Spleen (tissue), 11 donors: ENCODE measurements around the gene TRIO. TPM values are rescaled to one million over a fixed set of nuclear protein-coding genes. Genes with fewer than 3 reads are reported as not detected.

Source experiments
- DNase-seq: peaks from one replicate; pipeline ENCODE4 v3.0.0-alpha.2; 2020
- H3K27ac ChIP-seq, 8 donors: fragments of 200-600 bp; sonication (generic) in 7 of 8; 1 replicate in 4 of 8; 2 replicates in 4 of 8; pipeline versions ENCODE4 v1.5.0 to v1.8.0; 2016 to 2021; ENCODE audit warnings: inconsistent platforms in 4 of 8, mild to moderate bottlenecking in 4 of 8, moderate library complexity in 1 of 8
- H3K27me3 ChIP-seq, 7 donors: fragments of 200-600 bp; sonication (generic) in 6 of 7; replicated peaks in 1 of 7; 1 replicate in 4 of 7; 2 replicates in 3 of 7; pipeline versions ENCODE4 v1.5.0 to v1.8.0; 2016 to 2021; ENCODE audit warnings: inconsistent platforms in 3 of 7, mild to moderate bottlenecking in 1 of 7
- H3K36me3 ChIP-seq, 6 donors: fragments of 200-600 bp; sonication (generic) in 5 of 6; 1 replicate in 4 of 6; 2 replicates in 2 of 6; pipeline versions ENCODE4 v1.5.0 to v1.8.0; 2016 to 2021; ENCODE audit warnings: inconsistent platforms in 2 of 6
- H3K4me1 ChIP-seq, 6 donors: fragments of 200-600 bp; sonication (generic) in 5 of 6; 1 replicate in 3 of 6; 2 replicates in 3 of 6; pipeline versions ENCODE4 v1.5.0 to v1.8.0; 2016 to 2021; ENCODE audit warnings: inconsistent platforms in 3 of 6
- H3K4me3 ChIP-seq, 8 donors: fragments of 200-600 bp; sonication (generic) in 7 of 8; 1 replicate in 4 of 8; 2 replicates in 4 of 8; pipeline versions ENCODE4 v1.5.0 to v1.8.0; 2016 to 2021; ENCODE audit warnings: inconsistent platforms in 4 of 8, mild to moderate bottlenecking in 4 of 8, moderate library complexity in 2 of 8
- H3K9me3 ChIP-seq, 8 donors: fragments of 200-600 bp; sonication (generic) in 7 of 8; 1 replicate in 4 of 8; 2 replicates in 4 of 8; pipeline versions ENCODE4 v1.5.0 to v1.8.0; 2016 to 2021; ENCODE audit warnings: inconsistent platforms in 4 of 8
- CTCF ChIP-seq, 11 experiments: fragments of 200-600 bp in 7 of 11; fragments of 450-650 bp in 4 of 11; sonication (generic) in 4 of 11; IDR thresholded peaks in 8 of 11; conservative IDR thresholded peaks in 3 of 11; 1 replicate in 7 of 11; 2 replicates in 4 of 11; pipeline versions ENCODE4 v1.4.0 to v1.8.0; 2016 to 2021; ENCODE audit warnings: antibody characterized with exemption in 11 of 11, inconsistent platforms in 4 of 11, mild to moderate bottlenecking in 1 of 11
- POLR2A ChIP-seq, 3 donors: fragments of 450-650 bp; IDR thresholded peaks; one replicate each; pipeline ENCODE4 v1.5.1; 2017; ENCODE audit warnings: antibody characterized with exemption in 3 of 3, mild to moderate bottlenecking in 1 of 3
- POLR2AphosphoS5 ChIP-seq, 3 donors: sonication (generic); formaldehyde crosslinking; IDR thresholded peaks; one replicate each; pipeline ENCODE4 v1.5.1; 2017; ENCODE audit warnings: antibody characterized with exemption in 3 of 3
- whole genome bisulfite sequencing, 5 donors: extraction: QIAGEN DNeasy Blood & Tissue Kit in 3 of 5; methylation state at CpG; one replicate each; pipeline versions ENCODE4 v1.1.5 to v1.1.7; 2013 to 2018; 5-methylcytosine and 5-hydroxymethylcytosine counted together
- intact Hi-C: fragments of 100-400 bp; cut with DNase I; formaldehyde crosslinking; loops from one replicate; pipeline ENCODE4 v1.15.0; 2023; ENCODE audit warnings: low total_unique reads
- polyA plus RNA-seq, 3 donors: library from polyadenylated mRNA; stranded (reverse); fragments of 200-250 nt; gene quantifications; one replicate each; pipeline ENCODE4 v1.2.1, GENCODE V29; 2013
- total RNA-seq, 7 donors: library from RNA; depleted of rRNA in 3 of 7; stranded (reverse); fragments of >200 nt in 3 of 7; fragmentation: NEBNext Ultra II Directional in 4 of 7; extraction: Animal tissue kit (Norgen Biotek cat#: 25700) in 4 of 7; gene quantifications; one replicate each; pipeline versions ENCODE4 v1.1.0 to v1.2.1, GENCODE V29; 2016 to 2021
- donor health status: healthy with polysubstance abuse.
- donor health status: DM: no; HTN: no; CAD: no; lungs with moderate emphysema.
- donor health status: DM: no; HTN: no; CAD: no.
- donor health status: Bipolar disorder and iron deficiency.
- donor health status: healthy.
- donor health status: DM: no; HTN: no; CAD: no.
- donor health status: DM: yes; HTN: yes; CAD: no.

TRIO gene
- total and polyA plus RNA-seq, 10 donors: 21.5 to 280 (median 190) TPM

DNA sequence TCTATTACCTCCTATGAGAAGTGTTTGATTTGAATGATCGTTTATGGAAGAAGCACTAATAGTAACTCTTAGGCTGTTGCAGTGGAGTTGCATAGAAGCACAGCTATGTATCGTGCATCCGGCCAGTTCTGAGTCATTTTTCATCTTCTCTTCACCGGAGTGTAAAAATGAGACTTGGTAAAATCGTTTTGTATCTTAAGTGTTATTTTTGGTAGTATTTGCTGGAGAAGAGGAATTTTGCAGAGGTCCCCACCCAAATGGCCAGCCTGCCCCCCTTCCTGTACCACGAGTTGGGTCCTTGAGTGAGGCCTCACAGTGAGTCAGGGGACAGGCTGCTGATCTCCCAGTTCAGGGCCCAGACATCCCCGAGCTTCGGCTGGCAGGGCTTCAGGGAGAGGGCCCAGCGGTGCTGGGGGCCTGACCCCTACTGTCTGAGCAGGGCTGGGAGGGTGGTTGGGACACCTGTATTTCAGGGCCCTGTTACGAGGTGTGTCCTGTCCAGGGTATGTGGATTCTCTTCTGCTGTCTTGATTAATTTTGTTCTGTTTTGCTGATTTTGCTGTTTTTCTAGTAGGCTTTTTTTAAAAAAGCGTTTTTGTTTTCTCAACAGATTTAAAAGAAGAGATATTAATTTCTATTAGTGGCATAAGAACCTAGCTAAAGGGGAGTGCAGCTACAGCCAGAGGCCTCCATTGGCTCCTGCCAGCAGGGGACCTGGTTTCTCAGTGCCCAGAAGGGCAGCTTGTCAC lies 210.8 kb downstream of the TRIO start:
- H3K4me3 ChIP-seq: no peak overlapping the region
- peaks cover 4 to 57% (median 39%) of the 10 kb centered on the region in 6 donors for H3K4me1 ChIP-seq
- H3K27ac ChIP-seq: no peak overlapping the region
- H3K27me3 ChIP-seq: no peaks in the 10 kb centered on the region
- H3K36me3 ChIP-seq: peaks cover 0 to 45% (median 4%) of the 10 kb centered on the region in 6 donors
- 83 to 92% (median 86%) methylated on average over 11 of the region's 11 CpGs for WGBS, 5 donors
- no peaks in the 10 kb centered on the region for H3K9me3 ChIP-seq
- DNase-seq: no peak
- intact Hi-C loops: no loop called here
- TF ChIP-seq POLR2AphosphoS5 (IDR thresholded peaks at IDR 0.05) (no peak), POLR2A (IDR thresholded peaks at IDR 0.05) (no peak), CTCF (IDR thresholded peaks at IDR 0.05 in 8 of 11, conservative IDR thresholded peaks at IDR 0.05 in 3 of 11) (no peak)

DNA sequence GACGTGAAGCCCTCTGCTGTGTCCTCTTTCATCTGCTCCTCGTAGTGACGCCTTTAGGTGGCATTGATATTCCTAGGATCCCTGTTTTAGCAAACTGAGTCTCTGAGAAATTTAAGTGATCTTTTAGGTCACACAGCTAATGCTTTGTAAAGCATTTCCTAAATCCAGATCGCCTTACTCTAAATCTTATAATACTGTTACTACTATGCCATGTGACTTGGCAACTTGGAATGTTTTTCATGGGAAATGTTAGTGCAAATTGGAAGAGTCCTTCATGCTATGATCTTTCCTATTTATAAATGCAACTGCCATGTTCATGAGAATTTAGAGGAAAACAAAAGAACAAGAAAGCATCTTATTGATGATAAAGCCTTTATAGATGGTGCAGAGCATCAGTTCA lies 212.2 kb downstream of the TRIO start:
- no peaks in the 10 kb centered on the region for H3K27me3 ChIP-seq
- H3K27ac ChIP-seq: no peak overlapping the region
- no peak for DNase-seq
- intact Hi-C loops: no loop called here
- no peak overlapping the region for H3K4me3 ChIP-seq
- no peak for TF ChIP-seq CTCF (IDR thresholded peaks at IDR 0.05 in 8 of 11, conservative IDR thresholded peaks at IDR 0.05 in 3 of 11)
- TF ChIP-seq POLR2AphosphoS5 (IDR thresholded peaks at IDR 0.05): no peak
- 81 to 96% (median 91%) methylated on average over 4 of the region's 4 CpGs for WGBS, 5 donors
- H3K36me3 ChIP-seq: peaks cover 0 to 47% (median 17%) of the 10 kb centered on the region in 6 donors
- peaks cover 4 to 54% (median 38%) of the 10 kb centered on the region in 6 donors for H3K4me1 ChIP-seq
- no peaks in the 10 kb centered on the region for H3K9me3 ChIP-seq

DNA sequence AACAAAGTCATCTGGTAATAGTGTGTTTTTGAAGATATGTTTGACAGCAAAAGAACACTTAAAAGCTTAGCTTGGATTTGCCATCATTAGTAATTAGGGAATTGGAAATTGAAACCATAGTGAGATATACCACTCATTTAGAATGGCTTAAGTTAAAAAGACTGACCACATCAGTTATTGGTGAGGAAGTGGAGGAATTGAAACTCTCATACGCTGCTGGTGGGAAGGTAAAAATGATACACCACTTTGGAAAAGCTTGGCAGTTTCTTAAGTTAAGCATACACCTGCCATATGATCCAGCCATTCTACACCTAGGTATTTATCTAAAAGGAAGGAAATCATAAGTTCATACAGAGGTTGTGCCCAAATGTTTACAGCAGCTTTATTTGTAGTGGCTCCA lies 213.2 kb downstream of the TRIO start:
- WGBS, 5 donors: 46 to 69% (median 59%) methylated on average over 1 of the region's 1 CpG
- TF ChIP-seq CTCF (IDR thresholded peaks at IDR 0.05 in 8 of 11, conservative IDR thresholded peaks at IDR 0.05 in 3 of 11) (no peak), POLR2AphosphoS5 (IDR thresholded peaks at IDR 0.05) (no peak), POLR2A (IDR thresholded peaks at IDR 0.05) (no peak)

DNA sequence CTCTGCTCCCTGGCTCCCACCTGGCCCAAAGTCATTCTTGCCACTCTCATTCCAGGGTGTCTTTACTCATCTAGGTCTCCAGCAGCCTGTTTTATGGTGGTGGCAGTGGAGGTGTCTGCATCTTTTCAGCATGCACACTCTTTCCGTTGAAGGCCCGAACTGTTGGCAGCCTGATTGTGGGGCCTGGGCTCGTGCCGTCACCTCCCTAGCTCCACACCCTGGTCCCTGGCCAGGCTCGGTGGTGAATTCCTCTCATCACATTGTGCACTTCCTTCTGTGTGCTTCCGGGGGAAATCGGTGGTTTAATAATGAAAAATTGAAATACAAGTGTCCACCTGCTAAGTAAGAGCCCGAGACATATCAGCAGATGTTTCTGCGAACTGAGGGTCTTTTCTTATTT lies 214.3 kb downstream of the TRIO start:
- peak overlapping the region in 3 of 8 donors; percentile 22 to 34 (median 32) for H3K27ac ChIP-seq
- peaks cover 0 to 34% (median 19%) of the 10 kb centered on the region in 6 donors for H3K4me1 ChIP-seq
- intact Hi-C loops: no loop called here
- peak overlapping the region in 1 of 8 donors; percentile 24 for H3K4me3 ChIP-seq
- WGBS, 5 donors: 28 to 48% (median 43%) methylated on average over 7 to 9 of the region's 9 CpGs
- DNase-seq: no peak
- TF ChIP-seq POLR2AphosphoS5 (IDR thresholded peaks at IDR 0.05): no peak
- TF ChIP-seq CTCF (IDR thresholded peaks at IDR 0.05 in 8 of 11, conservative IDR thresholded peaks at IDR 0.05 in 3 of 11): no peak
- no peak for TF ChIP-seq POLR2A (IDR thresholded peaks at IDR 0.05)
- H3K27me3 ChIP-seq: no peaks in the 10 kb centered on the region
- H3K36me3 ChIP-seq: peaks cover 0 to 54% (median 25%) of the 10 kb centered on the region in 6 donors
- H3K9me3 ChIP-seq: no peaks in the 10 kb centered on the region

More for the DNA sequence above, 213.2 kb downstream of the TRIO start:
- H3K4me1 ChIP-seq: peaks cover 4 to 45% (median 30%) of the 10 kb centered on the region in 6 donors
- no peak overlapping the region for H3K27ac ChIP-seq
- H3K4me3 ChIP-seq: no peak overlapping the region
- H3K9me3 ChIP-seq: no peaks in the 10 kb centered on the region
- no peaks in the 10 kb centered on the region for H3K27me3 ChIP-seq
- DNase-seq: no peak
- intact Hi-C loops: no loop called here
- H3K36me3 ChIP-seq: peaks cover 0 to 47% (median 25%) of the 10 kb centered on the region in 6 donors
